ENCODE measurements around the gene SV2A.

DNA sequence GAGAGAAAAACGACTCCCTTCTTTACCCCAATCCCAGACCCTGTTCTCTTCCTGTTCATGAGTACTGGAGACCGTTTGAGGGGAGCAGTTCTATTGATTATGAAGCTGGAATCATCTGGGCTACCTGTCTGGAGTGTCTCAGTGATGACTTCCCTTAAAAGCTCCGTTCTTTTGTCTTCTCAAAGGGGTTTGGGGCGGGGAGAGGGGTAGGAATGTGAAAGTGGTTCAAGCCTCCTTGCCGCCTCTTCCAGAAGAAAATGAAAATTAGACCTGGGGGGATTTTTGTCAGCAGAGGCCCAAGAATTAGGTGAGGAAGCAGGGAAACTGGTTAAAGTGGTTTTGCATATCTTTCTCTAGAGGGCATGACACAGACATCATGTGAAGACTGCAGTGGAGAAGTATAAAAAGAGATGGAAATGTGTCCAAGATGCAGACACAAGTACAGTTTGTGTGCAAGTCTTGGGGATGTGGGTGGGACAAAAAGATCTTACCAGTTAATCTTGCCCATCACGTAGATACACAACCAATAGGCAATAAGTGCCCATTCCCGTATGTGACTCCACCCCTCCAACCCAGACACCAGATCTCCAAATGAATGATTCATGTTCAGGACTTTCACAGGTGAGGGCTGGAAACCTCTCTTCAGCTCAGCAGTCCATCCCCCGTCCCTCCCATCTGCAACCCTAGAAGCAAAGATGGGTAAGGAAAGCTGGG, 19.5 kb upstream of the SV2A start:
- no peak for TF ChIP-seq EZH2phosphoT487 (IDR thresholded peaks at IDR 0.05; ENCODE audit: borderline replicate concordance, low read depth, low read length)
- TF ChIP-seq, protein P1, sequence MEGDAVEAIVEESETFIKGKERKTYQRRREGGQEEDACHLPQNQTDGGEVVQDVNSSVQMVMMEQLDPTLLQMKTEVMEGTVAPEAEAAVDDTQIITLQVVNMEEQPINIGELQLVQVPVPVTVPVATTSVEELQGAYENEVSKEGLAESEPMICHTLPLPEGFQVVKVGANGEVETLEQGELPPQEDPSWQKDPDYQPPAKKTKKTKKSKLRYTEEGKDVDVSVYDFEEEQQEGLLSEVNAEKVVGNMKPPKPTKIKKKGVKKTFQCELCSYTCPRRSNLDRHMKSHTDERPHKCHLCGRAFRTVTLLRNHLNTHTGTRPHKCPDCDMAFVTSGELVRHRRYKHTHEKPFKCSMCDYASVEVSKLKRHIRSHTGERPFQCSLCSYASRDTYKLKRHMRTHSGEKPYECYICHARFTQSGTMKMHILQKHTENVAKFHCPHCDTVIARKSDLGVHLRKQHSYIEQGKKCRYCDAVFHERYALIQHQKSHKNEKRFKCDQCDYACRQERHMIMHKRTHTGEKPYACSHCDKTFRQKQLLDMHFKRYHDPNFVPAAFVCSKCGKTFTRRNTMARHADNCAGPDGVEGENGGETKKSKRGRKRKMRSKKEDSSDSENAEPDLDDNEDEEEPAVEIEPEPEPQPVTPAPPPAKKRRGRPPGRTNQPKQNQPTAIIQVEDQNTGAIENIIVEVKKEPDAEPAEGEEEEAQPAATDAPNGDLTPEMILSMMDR (conservative IDR thresholded peaks at IDR 0.05; ENCODE audit: low read length) = no peak

Data from OCI-LY7 (cell line).